Lower leg skin (tissue), 4 donors: ENCODE results near the gene KATNIP. TPM values are rescaled to one million over a fixed set of nuclear protein-coding genes. Genes with fewer than 3 reads are reported as not detected.

Source experiments
- DNase-seq, 2 donors: peaks; one replicate each; pipeline ENCODE4 v3.0.0-alpha.2; 2019; ENCODE audit warnings: low spot score in 2 of 2
- H3K4me3 ChIP-seq: fragments of 200-600 bp; sonication (generic); 2 replicates; pipeline ENCODE4 v1.5.1; 2017; ENCODE audit warnings: mild to moderate bottlenecking, low read depth; ENCODE audit not compliant: poor library complexity, severe bottlenecking
- POLR2A ChIP-seq, 2 donors: fragments of 450-650 bp; IDR thresholded peaks; one replicate each; pipeline ENCODE4 v1.6.1; 2016 to 2017; ENCODE audit warnings: antibody characterized with exemption in 2 of 2, mild to moderate bottlenecking in 1 of 2, moderate library complexity in 1 of 2
- WGBS, 2 donors: methylation state at CpG; one replicate each; pipeline ENCODE4 v1.1.5; 2018; 5-methylcytosine and 5-hydroxymethylcytosine counted together
- intact Hi-C: fragments of 100-400 bp; cut with DNase I; formaldehyde crosslinking; loops from one replicate; pipeline ENCODE4 v1.15.0; 2023; ENCODE audit warnings: low total_unique reads
- total RNA-seq, 4 donors: library from RNA; depleted of rRNA; stranded (reverse); fragments of >200 nt; gene quantifications; one replicate each; pipeline ENCODE4 v1.1.0, GENCODE V29; 2016
- TF ChIP-seq, protein P1 (sequence below), 3 donors: fragments of 450-650 bp; IDR thresholded peaks; one replicate each; pipeline ENCODE4 v1.5.1; 2016; ENCODE audit warnings: antibody characterized with exemption in 3 of 3, mild to moderate bottlenecking in 3 of 3, moderate library complexity in 2 of 3

Gene KATNIP
- total RNA-seq, 4 donors from 2014 or later, result 18.5 to 33.6 (median 25.1) TPM

DNA sequence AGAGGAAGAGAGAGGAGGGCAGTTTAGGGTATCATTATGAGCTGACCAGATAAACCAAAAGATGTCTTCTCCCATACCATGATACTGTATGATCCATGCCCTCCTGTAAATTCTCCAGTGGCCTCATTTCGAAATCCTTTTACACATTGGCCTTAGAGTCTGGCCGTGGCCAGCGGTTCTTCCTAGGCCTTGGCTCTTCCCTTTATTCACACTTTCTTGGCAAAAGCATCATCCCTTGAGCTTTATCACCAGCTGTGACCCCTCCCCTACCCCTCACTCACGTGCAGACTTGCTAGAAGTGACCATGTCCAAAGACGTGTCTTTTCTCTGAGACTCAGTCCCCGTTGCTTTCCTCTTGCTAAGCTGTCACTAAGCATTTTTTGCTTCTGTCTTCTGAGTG is 22.8 kb downstream of the KATNIP start:
- no peak for DNase-seq
- WGBS, 2 donors, result 73 to 76% methylated on average over 6 of the region's 6 CpGs
- TF ChIP-seq POLR2A (IDR thresholded peaks at IDR 0.05), result no peak
- TF ChIP-seq, protein P1, sequence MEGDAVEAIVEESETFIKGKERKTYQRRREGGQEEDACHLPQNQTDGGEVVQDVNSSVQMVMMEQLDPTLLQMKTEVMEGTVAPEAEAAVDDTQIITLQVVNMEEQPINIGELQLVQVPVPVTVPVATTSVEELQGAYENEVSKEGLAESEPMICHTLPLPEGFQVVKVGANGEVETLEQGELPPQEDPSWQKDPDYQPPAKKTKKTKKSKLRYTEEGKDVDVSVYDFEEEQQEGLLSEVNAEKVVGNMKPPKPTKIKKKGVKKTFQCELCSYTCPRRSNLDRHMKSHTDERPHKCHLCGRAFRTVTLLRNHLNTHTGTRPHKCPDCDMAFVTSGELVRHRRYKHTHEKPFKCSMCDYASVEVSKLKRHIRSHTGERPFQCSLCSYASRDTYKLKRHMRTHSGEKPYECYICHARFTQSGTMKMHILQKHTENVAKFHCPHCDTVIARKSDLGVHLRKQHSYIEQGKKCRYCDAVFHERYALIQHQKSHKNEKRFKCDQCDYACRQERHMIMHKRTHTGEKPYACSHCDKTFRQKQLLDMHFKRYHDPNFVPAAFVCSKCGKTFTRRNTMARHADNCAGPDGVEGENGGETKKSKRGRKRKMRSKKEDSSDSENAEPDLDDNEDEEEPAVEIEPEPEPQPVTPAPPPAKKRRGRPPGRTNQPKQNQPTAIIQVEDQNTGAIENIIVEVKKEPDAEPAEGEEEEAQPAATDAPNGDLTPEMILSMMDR (IDR thresholded peaks at IDR 0.05), result no peak
- H3K4me3 ChIP-seq, result no peak overlapping the region
- intact Hi-C loops, result no loop called here

DNA sequence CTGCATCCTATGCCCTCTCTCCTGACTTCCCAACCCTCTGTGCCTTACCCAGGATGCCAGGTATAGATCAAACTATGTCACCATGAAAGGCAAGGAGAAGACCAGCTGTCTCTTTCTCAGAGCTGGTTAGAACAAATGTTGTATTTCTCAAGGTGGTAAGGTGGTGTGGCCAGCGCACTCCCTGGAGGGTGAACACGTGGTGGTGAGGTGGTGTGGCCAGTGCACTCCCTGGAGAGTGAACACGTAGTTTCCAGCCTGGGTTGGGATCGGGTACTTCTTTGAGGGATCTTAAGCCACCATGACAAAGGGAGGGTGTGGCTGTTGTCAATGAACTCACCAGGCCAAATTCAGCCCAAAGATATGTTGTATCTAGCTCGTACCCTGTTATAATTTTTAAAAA is 26.8 kb downstream of the KATNIP start:
- TF ChIP-seq, protein P1 (IDR thresholded peaks at IDR 0.05), result no peak
- TF ChIP-seq POLR2A (IDR thresholded peaks at IDR 0.05), result no peak
- H3K4me3 ChIP-seq, result no peak overlapping the region
- DNase-seq, result no peak
- intact Hi-C loops, result no loop called here
- WGBS, 2 donors, result 73 to 79% methylated on average over 5 of the region's 5 CpGs

DNA sequence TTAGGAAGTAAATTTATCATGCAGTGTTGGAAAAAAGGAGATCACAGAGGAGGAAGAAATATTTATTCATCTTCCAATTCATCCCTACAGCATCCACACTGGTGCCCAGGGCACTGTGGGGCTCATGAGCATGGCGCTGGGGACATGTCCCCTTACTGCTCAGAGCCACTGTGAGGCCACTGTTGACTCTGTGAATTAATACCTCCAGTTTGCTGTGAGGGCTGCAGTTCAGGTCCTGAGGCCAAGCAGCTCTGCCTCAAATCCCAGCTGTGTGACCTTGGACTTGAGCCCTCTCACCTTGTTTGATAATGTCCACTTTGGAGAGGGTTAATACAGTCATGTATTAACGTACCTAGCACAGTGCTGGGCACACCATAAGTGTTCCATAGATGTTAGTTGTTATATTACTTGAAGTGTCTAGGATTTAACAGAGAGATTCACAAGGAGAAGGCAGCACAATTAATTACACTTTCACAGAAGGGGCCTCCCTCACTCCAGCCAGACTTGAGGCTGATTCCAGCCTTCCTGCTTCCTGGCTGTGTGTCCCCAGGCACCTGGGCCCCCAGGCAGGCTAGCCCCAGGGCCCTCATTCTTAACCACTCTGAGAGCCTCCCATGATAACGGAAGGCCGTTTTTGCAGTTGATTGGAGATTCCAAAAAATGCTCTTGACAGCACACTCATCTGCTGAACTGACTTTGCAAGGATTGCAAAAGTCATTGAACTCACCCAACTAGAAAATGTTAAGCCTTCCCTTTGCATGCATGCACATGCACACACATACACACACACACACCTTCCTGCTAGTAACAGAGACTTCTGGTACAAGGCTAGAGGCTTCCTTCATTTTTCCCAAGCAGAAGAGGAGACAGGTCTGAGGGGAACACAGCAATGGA is 29.4 kb downstream of the KATNIP start:
- intact Hi-C loops, result no loop called here
- DNase-seq, result no peak
- 52 to 69% methylated on average over 4 of the region's 4 CpGs for WGBS, 2 donors
- TF ChIP-seq POLR2A (IDR thresholded peaks at IDR 0.05), result no peak
- TF ChIP-seq, protein P1 (IDR thresholded peaks at IDR 0.05), result no peak
- no peak overlapping the region for H3K4me3 ChIP-seq

DNA sequence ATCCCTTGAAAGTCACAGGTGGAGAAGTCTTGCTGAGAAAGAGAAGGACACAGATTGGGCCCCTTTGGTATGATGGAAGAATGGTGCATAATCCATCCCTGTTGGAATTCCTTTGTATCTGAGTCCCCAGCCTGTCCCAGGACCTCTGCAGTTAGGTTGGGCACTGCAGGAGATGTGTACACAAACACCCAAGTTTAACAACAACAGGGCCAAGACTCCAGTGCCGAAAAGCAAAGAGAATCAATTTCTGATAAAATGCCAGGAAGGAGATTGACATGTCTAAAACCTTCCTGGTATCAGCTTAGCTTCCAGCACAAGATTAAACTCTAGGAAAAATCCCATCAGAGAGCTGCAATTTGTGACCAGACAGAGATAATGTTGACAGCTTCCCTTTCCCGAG is 32.9 kb downstream of the KATNIP start:
- intact Hi-C loops, result no loop called here
- H3K4me3 ChIP-seq, result no peak overlapping the region
- 38 to 46% methylated on average over 2 of the region's 2 CpGs for WGBS, 2 donors
- TF ChIP-seq, protein P1 (IDR thresholded peaks at IDR 0.05), result no peak
- TF ChIP-seq POLR2A (IDR thresholded peaks at IDR 0.05), result no peak
- no peak for DNase-seq

DNA sequence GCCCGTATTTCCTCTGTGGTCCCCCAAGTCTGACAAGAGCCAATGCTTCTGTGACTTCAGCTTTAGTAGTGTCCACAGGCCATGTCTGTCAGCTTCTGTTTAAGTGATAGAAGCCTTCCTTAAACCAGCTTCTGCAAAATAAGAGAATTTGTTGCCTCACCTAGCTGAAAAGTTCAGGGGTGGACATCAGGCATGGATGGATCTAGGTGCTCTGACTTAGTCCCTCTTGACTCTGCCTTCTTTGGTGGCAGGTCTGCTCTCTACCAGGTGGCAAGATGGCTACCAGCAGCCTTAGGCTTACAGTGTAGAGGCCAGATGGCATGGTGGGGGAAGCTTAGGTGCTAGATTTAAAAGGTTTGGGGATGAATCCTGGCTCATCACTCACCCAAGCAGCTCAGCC is 33.7 kb downstream of the KATNIP start:
- intact Hi-C loops, result no loop called here
- H3K4me3 ChIP-seq, result no peak overlapping the region
- TF ChIP-seq, protein P1 (IDR thresholded peaks at IDR 0.05), result no peak
- TF ChIP-seq POLR2A (IDR thresholded peaks at IDR 0.05), result no peak
- 100% methylated on average over 1 of the region's 1 CpG for WGBS, 2 donors
- no peak for DNase-seq
